A549 (cell line): ENCODE results near the gene METTL6. TPM values are rescaled to one million over a fixed set of nuclear protein-coding genes. Genes with fewer than 3 reads are reported as not detected.

Experiments used
- ATAC-seq, 2 experiments: fragments of 200-7000 bp in 1 of 2; fragments of >200 bp in 1 of 2; cut with Nextera tagmentation in 1 of 2; cut with Tn5 transposase in 1 of 2; 3 replicates each; pipeline versions ENCODE4 v1.8.0 to v1.9.1; 2018 to 2020; ENCODE audit warnings: mild to moderate bottlenecking in 1 of 2, moderate library complexity in 1 of 2
- CTCF ChIA-PET: fragments of 300-600 bp; sonication (Branson Sonifier 250); formaldehyde crosslinking; extraction: SDS; loops from one replicate; lab custom pipeline; 2021; ENCODE audit warnings: antibody characterized with exemption, inconsistent platforms; lab: Yijun Ruan, JAX
- POLR2A ChIA-PET: fragments of 350-600 bp; formaldehyde crosslinking; extraction: SDS; loops from one replicate; lab custom pipeline; 2021; ENCODE audit warnings: antibody characterized with exemption, inconsistent platforms; lab: Yijun Ruan, JAX
- DNase-seq, 2 experiments: peaks; one replicate each; pipeline versions ENCODE4 v3.0.0 to v3.0.0-alpha.2; 2011 to 2016; ENCODE audit warnings: low read depth in 1 of 2, low spot score in 1 of 2
- FAIRE-seq: peaks from 2 replicates; lab custom pipeline; 2011; peaks lifted over from hg19 to GRCh38; lab: Jason Lieb, UNC
- H3K27ac ChIP-seq, 2 experiments: fragments of >200 bp; sonication (Bioruptor Twin); formaldehyde crosslinking; 3 replicates each; pipeline ENCODE4 v1.5.1; 2016 to 2017
- H3K4me1 ChIP-seq: fragments of >200 bp; sonication (Bioruptor Twin); formaldehyde crosslinking; 3 replicates; pipeline ENCODE4 v1.6.1; 2016
- H3K4me2 ChIP-seq: fragments of >200 bp; sonication (Bioruptor Twin); formaldehyde crosslinking; 3 replicates; pipeline ENCODE4 v1.6.1; 2016
- H3K4me3 ChIP-seq: fragments of >200 bp; sonication (Bioruptor Twin); formaldehyde crosslinking; 3 replicates; pipeline ENCODE4 v1.5.1; 2016
- H3K9me3 ChIP-seq: fragments of >200 bp; sonication (Bioruptor Twin); formaldehyde crosslinking; 3 replicates; pipeline ENCODE4 v1.6.1; 2016
- CBX2 ChIP-seq: fragments of 200-600 bp; sonication (generic); IDR thresholded peaks from 2 replicates; pipeline ENCODE4 v1.6.1; 2016; ENCODE audit warnings: low read depth, mild to moderate bottlenecking, borderline replicate concordance
- CHD4 ChIP-seq: fragments of 200-600 bp; sonication (generic); IDR thresholded peaks from 2 replicates; pipeline ENCODE4 v1.6.1; 2016; ENCODE audit warnings: antibody characterized with exemption, mild to moderate bottlenecking, borderline replicate concordance
- EHF ChIP-seq: fragments of 250-450 bp; sonication (Bioruptor Pico); IDR thresholded peaks from 2 replicates; pipeline ENCODE4 v1.5.0; 2020; ENCODE audit warnings: mild to moderate bottlenecking
- HEYL ChIP-seq: fragments of 250-450 bp; sonication (Bioruptor Pico); IDR thresholded peaks from 2 replicates; pipeline ENCODE4 v1.8.0; 2021; ENCODE audit warnings: mild to moderate bottlenecking, moderate library complexity
- HOXA7 ChIP-seq: fragments of 250-450 bp; sonication (Bioruptor Pico); IDR thresholded peaks from 2 replicates; pipeline ENCODE4 v1.5.0; 2020; ENCODE audit warnings: mild to moderate bottlenecking, moderate library complexity
- HOXB13 ChIP-seq: fragments of 250-450 bp; sonication (Bioruptor Pico); IDR thresholded peaks from 2 replicates; pipeline ENCODE4 v1.5.0; 2020; ENCODE audit warnings: low read depth, mild to moderate bottlenecking, moderate library complexity
- MAZ ChIP-seq: fragments of 150-350 bp; IDR thresholded peaks from 2 replicates; pipeline ENCODE4 v1.6.1; 2014; ENCODE audit warnings: antibody characterized with exemption, low read depth, low read length, borderline replicate concordance
- MYC ChIP-seq: IDR thresholded peaks from 2 replicates; pipeline ENCODE4 v1.6.1; 2012; ENCODE audit warnings: mild to moderate bottlenecking, inconsistent platforms, low read length, improper control_type of control experiment, borderline replicate concordance
- RARB ChIP-seq: fragments of 250-450 bp; sonication (Bioruptor Pico); IDR thresholded peaks from 2 replicates; pipeline ENCODE4 v1.8.0; 2021; ENCODE audit warnings: mild to moderate bottlenecking, moderate library complexity
- RCOR1 ChIP-seq: fragments of 150-350 bp; IDR thresholded peaks from 2 replicates; pipeline ENCODE4 v1.6.1; 2014; ENCODE audit warnings: antibody characterized with exemption, low read length, low read depth
- SMC3 ChIP-seq: fragments of >200 bp; sonication (Bioruptor Twin); formaldehyde crosslinking; IDR thresholded peaks from 3 replicates; pipeline ENCODE4 v1.6.1; 2018; ENCODE audit warnings: inconsistent platforms
- ZNF302 ChIP-seq: fragments of 250-450 bp; sonication (Bioruptor Pico); IDR thresholded peaks from 2 replicates; pipeline ENCODE4 v1.9.0; 2021; ENCODE audit warnings: inconsistent platforms, mild to moderate bottlenecking, moderate library complexity
- WGBS: methylation state at CpG from one replicate; pipeline ENCODE4 v1.1.6; 2017; ENCODE audit errors: missing lambda C conversion rate; 5-methylcytosine and 5-hydroxymethylcytosine counted together
- polyA plus RNA-seq, 4 experiments: library from polyadenylated mRNA; depleted of rRNA in 3 of 4; stranded (reverse); fragments of >200 nt; fragmentation: RNase III in 1 of 4; extraction: RNeasy Plus Mini Kit Qiagen cat#74134 plus additional on column Dnase treatment in 1 of 4; gene quantifications; 2 replicates in 3 of 4; 3 replicates in 1 of 4; pipeline ENCODE4 v1.2.3, GENCODE V29; 2011 to 2017
- TF ChIP-seq, protein P1 (sequence below): fragments of >200 bp; sonication (Bioruptor Twin); formaldehyde crosslinking; IDR thresholded peaks from 3 replicates; pipeline ENCODE4 v1.6.1; 2016
- TF ChIP-seq, protein P2 (sequence below): fragments of 250-450 bp; sonication (Bioruptor Pico); IDR thresholded peaks from 2 replicates; pipeline ENCODE4 v1.5.0; 2021; ENCODE audit warnings: mild to moderate bottlenecking, moderate library complexity, borderline replicate concordance
- TF ChIP-seq, protein P3 (sequence below): fragments of >200 bp; sonication (Bioruptor Twin); formaldehyde crosslinking; IDR thresholded peaks from 3 replicates; pipeline ENCODE4 v1.5.1; 2016

The METTL6 gene
- polyA plus RNA-seq, 2 of the 4 experiments (the other 2 are of a cell fraction): 29.6 to 42.7 TPM

DNA sequence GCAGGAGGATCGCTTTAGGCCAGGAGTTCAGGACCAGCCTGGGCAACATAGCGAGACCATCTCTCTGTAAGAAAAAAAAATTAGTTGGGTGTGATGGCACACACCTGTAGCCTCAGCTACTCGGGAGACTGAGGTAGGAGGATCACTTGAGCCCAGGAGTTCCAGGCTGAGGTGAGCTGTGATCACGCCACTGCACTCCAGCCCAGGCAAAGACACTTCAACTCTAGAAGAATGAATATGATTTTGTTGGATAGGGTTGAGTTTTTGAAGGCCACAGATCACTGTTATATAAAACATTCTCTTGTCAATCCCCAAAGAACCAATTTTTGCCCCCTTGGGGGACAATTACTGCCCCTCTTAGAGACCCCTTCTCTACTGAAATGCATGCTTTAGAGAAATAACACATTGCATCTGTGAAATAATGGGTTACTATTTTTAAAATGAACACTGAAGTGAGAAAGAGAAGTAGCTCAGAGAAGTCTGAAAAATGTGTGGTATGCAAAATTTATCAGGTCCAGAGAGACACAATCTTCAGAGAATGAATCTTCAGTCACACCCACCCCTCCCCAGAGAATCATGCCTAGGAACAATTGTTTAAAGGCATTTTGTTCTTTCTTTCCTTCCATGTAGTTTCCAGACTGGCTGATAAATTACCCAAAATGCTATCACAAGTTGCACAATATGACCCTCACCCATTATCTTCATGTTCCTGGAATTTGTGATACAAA is 42.7 kb downstream of the METTL6 start (continued):
- TF ChIP-seq, protein P1, sequence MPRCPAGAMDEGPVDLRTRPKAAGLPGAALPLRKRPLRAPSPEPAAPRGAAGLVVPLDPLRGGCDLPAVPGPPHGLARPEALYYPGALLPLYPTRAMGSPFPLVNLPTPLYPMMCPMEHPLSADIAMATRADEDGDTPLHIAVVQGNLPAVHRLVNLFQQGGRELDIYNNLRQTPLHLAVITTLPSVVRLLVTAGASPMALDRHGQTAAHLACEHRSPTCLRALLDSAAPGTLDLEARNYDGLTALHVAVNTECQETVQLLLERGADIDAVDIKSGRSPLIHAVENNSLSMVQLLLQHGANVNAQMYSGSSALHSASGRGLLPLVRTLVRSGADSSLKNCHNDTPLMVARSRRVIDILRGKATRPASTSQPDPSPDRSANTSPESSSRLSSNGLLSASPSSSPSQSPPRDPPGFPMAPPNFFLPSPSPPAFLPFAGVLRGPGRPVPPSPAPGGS: no peak
- TF ChIP-seq MYC (no peak), HOXB13 (CRISPR knock-in tag) (no peak), CHD4 (no peak)

DNA sequence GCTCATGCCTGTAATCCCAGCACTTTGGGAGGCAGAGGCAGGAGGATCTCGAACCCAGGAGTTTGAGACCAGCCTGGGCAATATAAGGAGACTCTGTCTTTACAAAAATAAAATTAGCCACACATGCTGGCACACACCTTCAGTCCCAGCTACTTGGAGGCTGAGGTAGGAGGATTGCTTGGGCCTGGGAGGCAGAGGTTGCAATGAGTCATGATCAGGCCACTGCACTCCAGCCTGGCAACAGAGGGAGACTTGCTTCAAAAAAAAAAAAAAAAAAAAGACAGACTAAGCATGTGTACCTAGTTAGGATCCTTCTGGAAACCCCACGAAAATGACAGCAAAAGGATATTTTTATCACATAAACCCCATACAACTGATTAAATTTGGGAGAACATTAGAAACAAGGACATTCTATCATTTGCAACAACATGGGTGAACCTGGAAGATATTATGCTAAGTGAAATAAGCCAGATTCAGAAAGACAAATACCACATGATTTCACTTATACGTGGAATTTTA is 44.9 kb downstream of the METTL6 start:
- no peak for TF ChIP-seq RCOR1
- Histone ChIP-seq H3K27ac (no peak overlapping the region), H3K4me1 (no peaks in the 10 kb centered on the region), H3K4me2 (no peak overlapping the region), H3K4me3 (no peak overlapping the region), H3K9me3 (peaks cover 11% of the 10 kb centered on the region; the same call in 1 of the 3 replicates)
- DNase-seq (no peak), FAIRE-seq (no peak), ATAC-seq (no peak)
- ChIA-PET POLR2A (no interaction called here), CTCF (interaction anchor here (7.2 kb wide), 1 partner anchor 115 kb away, joined by 145 read pairs; no protein-coding TSS in a partner anchor)
- WGBS: 43% methylated on average over 3 of the region's 3 CpGs

DNA sequence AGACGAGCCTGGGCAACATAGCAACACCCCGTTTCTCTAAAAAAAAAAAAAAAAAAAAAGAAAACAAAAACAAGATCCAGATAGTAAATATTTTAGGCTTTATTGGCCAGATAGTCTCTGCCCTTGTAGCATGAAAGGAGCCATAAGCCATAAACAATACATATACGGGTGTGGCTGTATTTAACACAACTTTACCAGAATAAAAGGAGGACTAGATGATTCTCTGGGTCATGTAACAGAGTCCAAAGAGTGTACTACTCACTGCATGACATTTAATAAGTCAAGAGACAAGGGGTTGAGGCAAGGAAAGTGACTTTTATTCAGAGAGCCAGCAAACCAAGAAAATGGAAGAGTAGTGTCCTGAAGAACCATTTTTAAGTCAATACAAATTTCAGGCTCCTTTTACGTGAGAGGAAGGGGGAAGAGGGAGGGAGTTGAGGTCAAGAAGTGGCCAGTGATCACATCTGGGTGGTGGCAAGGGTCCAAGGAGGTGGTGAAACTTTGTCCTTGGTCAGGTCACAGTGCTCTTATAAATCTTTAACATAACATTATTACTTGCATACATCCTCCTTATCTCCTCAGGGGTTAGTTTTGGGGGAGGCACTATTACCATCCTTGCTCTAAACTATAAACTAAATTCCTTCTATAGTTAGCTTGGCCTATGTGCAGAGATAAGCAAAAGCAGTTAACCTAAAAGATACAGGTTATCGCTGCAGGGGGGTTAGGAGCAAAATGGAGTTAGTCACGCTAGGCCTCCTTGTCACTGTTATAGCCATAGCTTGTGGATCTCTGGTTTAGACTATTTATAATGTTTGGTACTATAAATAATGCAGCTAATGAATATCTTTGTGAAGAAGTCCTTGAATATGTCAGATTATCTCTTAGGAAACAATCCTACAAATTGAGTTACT is 46.1 kb downstream of the METTL6 start:
- H3K4me1 ChIP-seq: no peaks in the 10 kb centered on the region
- FAIRE-seq: no peak
- H3K27ac ChIP-seq: no peak overlapping the region
- no peak overlapping the region for H3K4me2 ChIP-seq
- H3K4me3 ChIP-seq: no peak overlapping the region
- POLR2A ChIA-PET: no interaction called here
- peaks cover 5% of the 10 kb centered on the region; the same call in 1 of the 3 replicates for H3K9me3 ChIP-seq
- 50% methylated on average over 6 of the region's 6 CpGs for WGBS
- TF ChIP-seq MAZ (no peak), HEYL (CRISPR knock-in tag) (no peak), HOXA7 (CRISPR knock-in tag) (no peak), RARB (no peak), CBX2 (no peak), ZNF302 (CRISPR knock-in tag) (no peak), SMC3 (no peak), EHF (CRISPR knock-in tag) (no peak)
- TF ChIP-seq, protein P2, sequence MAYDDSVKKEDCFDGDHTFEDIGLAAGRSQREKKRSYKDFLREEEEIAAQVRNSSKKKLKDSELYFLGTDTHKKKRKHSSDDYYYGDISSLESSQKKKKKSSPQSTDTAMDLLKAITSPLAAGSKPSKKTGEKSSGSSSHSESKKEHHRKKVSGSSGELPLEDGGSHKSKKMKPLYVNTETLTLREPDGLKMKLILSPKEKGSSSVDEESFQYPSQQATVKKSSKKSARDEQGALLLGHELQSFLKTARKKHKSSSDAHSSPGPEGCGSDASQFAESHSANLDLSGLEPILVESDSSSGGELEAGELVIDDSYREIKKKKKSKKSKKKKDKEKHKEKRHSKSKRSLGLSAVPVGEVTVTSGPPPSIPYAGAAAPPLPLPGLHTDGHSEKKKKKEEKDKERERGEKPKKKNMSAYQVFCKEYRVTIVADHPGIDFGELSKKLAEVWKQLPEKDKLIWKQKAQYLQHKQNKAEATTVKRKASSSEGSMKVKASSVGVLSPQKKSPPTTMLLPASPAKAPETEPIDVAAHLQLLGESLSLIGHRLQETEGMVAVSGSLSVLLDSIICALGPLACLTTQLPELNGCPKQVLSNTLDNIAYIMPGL (CRISPR knock-in tag): no peak
- TF ChIP-seq, protein P3, sequence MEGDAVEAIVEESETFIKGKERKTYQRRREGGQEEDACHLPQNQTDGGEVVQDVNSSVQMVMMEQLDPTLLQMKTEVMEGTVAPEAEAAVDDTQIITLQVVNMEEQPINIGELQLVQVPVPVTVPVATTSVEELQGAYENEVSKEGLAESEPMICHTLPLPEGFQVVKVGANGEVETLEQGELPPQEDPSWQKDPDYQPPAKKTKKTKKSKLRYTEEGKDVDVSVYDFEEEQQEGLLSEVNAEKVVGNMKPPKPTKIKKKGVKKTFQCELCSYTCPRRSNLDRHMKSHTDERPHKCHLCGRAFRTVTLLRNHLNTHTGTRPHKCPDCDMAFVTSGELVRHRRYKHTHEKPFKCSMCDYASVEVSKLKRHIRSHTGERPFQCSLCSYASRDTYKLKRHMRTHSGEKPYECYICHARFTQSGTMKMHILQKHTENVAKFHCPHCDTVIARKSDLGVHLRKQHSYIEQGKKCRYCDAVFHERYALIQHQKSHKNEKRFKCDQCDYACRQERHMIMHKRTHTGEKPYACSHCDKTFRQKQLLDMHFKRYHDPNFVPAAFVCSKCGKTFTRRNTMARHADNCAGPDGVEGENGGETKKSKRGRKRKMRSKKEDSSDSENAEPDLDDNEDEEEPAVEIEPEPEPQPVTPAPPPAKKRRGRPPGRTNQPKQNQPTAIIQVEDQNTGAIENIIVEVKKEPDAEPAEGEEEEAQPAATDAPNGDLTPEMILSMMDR: no peak
- ATAC-seq: no peak
- no peak for DNase-seq
- CTCF ChIA-PET: interaction anchor here (0.7 to 7.2 kb wide), 4 partner anchors 52 to 424 kb away, joined by 3 to 145 read pairs (median 4); no protein-coding TSS in a partner anchor
